Measurements from ENCODE around the gene DAPK2.

GRCh38 chr15:63915209-63915872 is 130.9 kb downstream of the DAPK2 start:
- TF ChIP-seq CTCF (conservative IDR thresholded peaks at IDR 0.05 in 1 of 2, IDR thresholded peaks at IDR 0.05 in 1 of 2; ENCODE audit: extremely low read depth in 1 of 2, insufficient read depth in 1 of 2, low read depth in 1 of 2, low read length in 2 of 2) (no peak), EZH2 (IDR thresholded peaks at IDR 0.05; ENCODE audit: borderline replicate concordance, low read length) (no peak)
